OCI-LY7 (cell line): ENCODE measurements around the gene KIAA1217.

Experiments
- EZH2phosphoT487 ChIP-seq: fragments of 200-600 bp; sonication (generic); IDR thresholded peaks from 2 replicates; pipeline ENCODE4 v1.6.1; 2018; ENCODE audit warnings: low read depth, borderline replicate concordance, mild to moderate bottlenecking, mixed run types, antibody characterized with exemption, low read length, moderate library complexity, mixed read lengths
- TF ChIP-seq, protein P1 (sequence below): fragments of 200-600 bp; sonication (generic); conservative IDR thresholded peaks from 2 replicates; pipeline ENCODE4 v1.5.1; 2014; ENCODE audit warnings: mild to moderate bottlenecking, antibody characterized with exemption, low read length, moderate library complexity, mixed read lengths

DNA sequence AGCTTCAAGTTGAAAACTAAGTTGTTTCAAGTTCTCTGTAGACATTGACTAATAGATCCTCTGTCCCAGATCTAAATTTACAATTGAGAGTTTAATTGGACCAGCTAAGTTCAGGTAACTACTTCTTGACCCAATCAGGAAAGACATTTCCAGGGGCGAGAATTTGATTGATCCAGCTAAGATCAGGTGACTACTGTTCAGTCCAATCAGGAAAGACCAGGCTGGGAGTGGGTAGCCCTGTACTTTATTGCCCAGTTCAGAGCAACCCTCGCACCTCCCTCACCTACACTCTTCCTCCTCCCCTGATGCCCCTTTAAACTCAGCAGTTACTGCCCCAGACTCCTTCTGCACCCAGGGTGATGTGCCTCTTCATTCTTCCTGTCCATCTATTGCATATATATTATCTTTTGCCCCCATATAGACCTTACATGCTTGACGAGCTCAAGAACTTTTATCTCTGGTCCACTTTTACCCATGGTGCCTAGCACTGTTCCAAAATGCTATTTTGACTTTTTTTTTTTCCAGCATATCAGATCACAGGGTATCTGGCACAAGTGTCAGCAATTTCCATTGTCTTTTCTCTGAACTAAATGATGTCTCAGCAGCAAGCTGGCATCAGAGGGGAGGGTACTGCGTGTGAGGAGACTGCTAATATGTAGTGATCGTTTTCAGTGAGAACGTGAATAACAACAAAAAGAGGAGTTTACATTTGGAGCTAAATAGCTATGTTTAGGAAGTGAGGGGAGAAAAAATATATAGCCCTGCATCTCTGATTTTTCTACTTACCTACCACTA is 169.4 kb downstream of the KIAA1217 start:
- TF ChIP-seq, protein P1, sequence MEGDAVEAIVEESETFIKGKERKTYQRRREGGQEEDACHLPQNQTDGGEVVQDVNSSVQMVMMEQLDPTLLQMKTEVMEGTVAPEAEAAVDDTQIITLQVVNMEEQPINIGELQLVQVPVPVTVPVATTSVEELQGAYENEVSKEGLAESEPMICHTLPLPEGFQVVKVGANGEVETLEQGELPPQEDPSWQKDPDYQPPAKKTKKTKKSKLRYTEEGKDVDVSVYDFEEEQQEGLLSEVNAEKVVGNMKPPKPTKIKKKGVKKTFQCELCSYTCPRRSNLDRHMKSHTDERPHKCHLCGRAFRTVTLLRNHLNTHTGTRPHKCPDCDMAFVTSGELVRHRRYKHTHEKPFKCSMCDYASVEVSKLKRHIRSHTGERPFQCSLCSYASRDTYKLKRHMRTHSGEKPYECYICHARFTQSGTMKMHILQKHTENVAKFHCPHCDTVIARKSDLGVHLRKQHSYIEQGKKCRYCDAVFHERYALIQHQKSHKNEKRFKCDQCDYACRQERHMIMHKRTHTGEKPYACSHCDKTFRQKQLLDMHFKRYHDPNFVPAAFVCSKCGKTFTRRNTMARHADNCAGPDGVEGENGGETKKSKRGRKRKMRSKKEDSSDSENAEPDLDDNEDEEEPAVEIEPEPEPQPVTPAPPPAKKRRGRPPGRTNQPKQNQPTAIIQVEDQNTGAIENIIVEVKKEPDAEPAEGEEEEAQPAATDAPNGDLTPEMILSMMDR = no peak
- TF ChIP-seq EZH2phosphoT487 = no peak
